Neuronal stem cell (in vitro differentiated cells): Measurements from ENCODE around the gene GET4.

Source experiments
- DNase-seq: peaks from one replicate; pipeline ENCODE4 v3.0.0-alpha.2; 2013; ENCODE audit warnings: low spot score
- H2AFZ ChIP-seq: one replicate; pipeline ENCODE4 v1.6.1; 2013; ENCODE audit warnings: mild to moderate bottlenecking, low read length, inconsistent platforms
- H2AK5ac ChIP-seq: 2 replicates; pipeline ENCODE4 v1.6.1; 2013; ENCODE audit warnings: low read depth, mild to moderate bottlenecking, inconsistent platforms, low read length, moderate library complexity, mixed read lengths
- H2BK120ac ChIP-seq: 2 replicates; pipeline ENCODE4 v1.6.1; 2013; ENCODE audit warnings: low read depth, mild to moderate bottlenecking, inconsistent platforms, low read length, moderate library complexity, mixed read lengths
- H2BK12ac ChIP-seq: one replicate; pipeline ENCODE4 v1.6.1; 2013; ENCODE audit warnings: low read length, inconsistent platforms
- H2BK15ac ChIP-seq: 2 replicates; pipeline ENCODE4 v1.6.1; 2013; ENCODE audit warnings: mild to moderate bottlenecking, low read length, inconsistent platforms, mixed read lengths
- H2BK5ac ChIP-seq: one replicate; pipeline ENCODE4 v1.6.1; 2013; ENCODE audit warnings: inconsistent platforms, mild to moderate bottlenecking, low read length, moderate library complexity
- H3K14ac ChIP-seq: one replicate; pipeline ENCODE4 v1.6.1; 2013; ENCODE audit warnings: low read length, inconsistent platforms
- H3K18ac ChIP-seq: 2 replicates; pipeline ENCODE4 v1.6.1; 2013; ENCODE audit warnings: low read length, inconsistent platforms
- H3K23ac ChIP-seq: 2 replicates; pipeline ENCODE4 v1.6.1; 2013; ENCODE audit warnings: low read depth, mild to moderate bottlenecking, mixed read lengths, low read length, inconsistent platforms; ENCODE audit not compliant: poor library complexity
- H3K27ac ChIP-seq: replicated peaks from 3 replicates; pipeline ENCODE4 v1.5.1; 2013; ENCODE audit warnings: low read length, inconsistent platforms
- H3K27me3 ChIP-seq, 3 experiments: 2 replicates each; pipeline ENCODE4 v1.6.1; 2013; ENCODE audit warnings: low read length in 3 of 3, mild to moderate bottlenecking in 2 of 3, inconsistent platforms in 1 of 3, low read depth in 1 of 3, mixed read lengths in 1 of 3, moderate library complexity in 1 of 3; ENCODE audit not compliant: control insufficient read depth in 3 of 3, insufficient read depth in 3 of 3
- H3K36me3 ChIP-seq, 2 donors: replicated peaks in 1 of 2; 2 replicates each; pipeline ENCODE4 v1.6.1; 2013; ENCODE audit warnings: low read length in 2 of 2; ENCODE audit not compliant: control insufficient read depth in 2 of 2, insufficient read depth in 2 of 2
- H3K4ac ChIP-seq: 2 replicates; pipeline ENCODE4 v1.6.1; 2013; ENCODE audit warnings: inconsistent platforms, mild to moderate bottlenecking, low read length, moderate library complexity
- H3K4me1 ChIP-seq, 2 donors: 1 replicate in 1 of 2; 2 replicates in 1 of 2; pipeline ENCODE4 v1.6.1; 2013; ENCODE audit warnings: low read length in 2 of 2, low read depth in 1 of 2; ENCODE audit not compliant: control insufficient read depth in 2 of 2, insufficient read depth in 1 of 2
- H3K4me2 ChIP-seq: one replicate; pipeline ENCODE4 v1.6.1; 2013; ENCODE audit warnings: mild to moderate bottlenecking, low read length, inconsistent platforms; ENCODE audit not compliant: insufficient read depth, poor library complexity, severe bottlenecking
- H3K4me3 ChIP-seq, 2 donors: 2 replicates each; pipeline ENCODE4 v1.5.1; 2013; ENCODE audit warnings: low read length in 2 of 2, mild to moderate bottlenecking in 2 of 2, inconsistent platforms in 1 of 2, moderate library complexity in 1 of 2
- H3K79me1 ChIP-seq: one replicate; pipeline ENCODE4 v1.6.1; 2013; ENCODE audit warnings: low read depth, mild to moderate bottlenecking, inconsistent platforms, low read length, moderate library complexity
- H3K9ac ChIP-seq: one replicate; pipeline ENCODE4 v1.6.1; 2013; ENCODE audit warnings: mild to moderate bottlenecking, low read depth, low read length, inconsistent platforms; ENCODE audit not compliant: poor library complexity
- H3K9me3 ChIP-seq, 2 donors: replicated peaks in 1 of 2; 2 replicates each; pipeline versions ENCODE3 to v1.6.1; 2013; ENCODE audit warnings: low read length in 2 of 2, mild to moderate bottlenecking in 2 of 2, inconsistent platforms in 1 of 2, low read depth in 1 of 2, mixed read lengths in 1 of 2, moderate library complexity in 1 of 2; ENCODE audit not compliant: control insufficient read depth in 2 of 2, insufficient read depth in 1 of 2
- H4K8ac ChIP-seq: one replicate; pipeline ENCODE4 v1.6.1; 2013; ENCODE audit warnings: low read depth, mild to moderate bottlenecking, inconsistent platforms, low read length, moderate library complexity
- H4K91ac ChIP-seq: one replicate; pipeline ENCODE4 v1.6.1; 2013; ENCODE audit warnings: low read length, low read depth, mild to moderate bottlenecking, inconsistent platforms; ENCODE audit not compliant: poor library complexity
- whole genome bisulfite sequencing, 2 donors: extraction: QIAGEN DNeasy Blood & Tissue Kit; methylation state at CpG; one replicate each; pipeline ENCODE4 v1.1.7; 2013; ENCODE audit warnings: missing lambda C conversion rate in 2 of 2, mixed read lengths in 1 of 2; ENCODE audit not compliant: insufficient read length in 2 of 2, insufficient replicate concordance in 1 of 2; ENCODE audit errors: extremely low coverage in 2 of 2; 5-methylcytosine and 5-hydroxymethylcytosine counted together

GET4 gene

DNA sequence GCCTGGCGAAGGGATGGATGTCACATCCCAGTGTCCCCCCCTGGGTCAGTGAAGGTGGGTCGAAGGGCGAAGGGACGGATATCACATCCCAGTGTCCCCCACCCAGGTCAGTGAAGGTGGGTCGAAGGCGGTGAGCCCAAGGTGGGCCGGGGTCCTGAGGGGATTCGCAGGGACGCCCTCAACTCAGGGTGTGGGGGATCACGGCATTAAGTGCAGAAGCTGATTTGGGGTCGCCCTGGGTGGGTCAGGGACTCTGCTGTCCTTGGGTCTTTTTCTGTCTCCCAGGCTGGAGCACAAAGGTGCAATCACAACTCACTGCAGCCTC lies 56.3 kb downstream of the GET4 start:
- Histone ChIP-seq H3K4me2 (no peak overlapping the region), H3K4ac (no peak overlapping the region), H3K4me3 (no peak overlapping the region), H2BK120ac (no peak overlapping the region), H2AK5ac (peak overlapping the region; percentile 37), H3K27ac (no peak overlapping the region), H2BK12ac (no peak overlapping the region), H2AFZ (no peak overlapping the region), H3K23ac (peak overlapping the region; percentile 73), H2BK15ac (no peak overlapping the region), H3K18ac (no peak overlapping the region), H3K27me3 (peaks cover 0 to 4% (median 0%) of the 10 kb centered on the region in 3 experiments), H3K36me3 (no peaks in the 10 kb centered on the region), H4K91ac (no peak overlapping the region), H3K4me1 (no peaks in the 10 kb centered on the region), H3K79me1 (no peaks in the 10 kb centered on the region), H2BK5ac (no peak overlapping the region), H3K9ac (no peak overlapping the region), H4K8ac (no peak overlapping the region), H3K9me3 (no peaks in the 10 kb centered on the region), H3K14ac (no peak overlapping the region)
- no CpG with 5 or more reads among the region's 11 CpGs for WGBS, 2 donors
- DNase-seq, result no peak

DNA sequence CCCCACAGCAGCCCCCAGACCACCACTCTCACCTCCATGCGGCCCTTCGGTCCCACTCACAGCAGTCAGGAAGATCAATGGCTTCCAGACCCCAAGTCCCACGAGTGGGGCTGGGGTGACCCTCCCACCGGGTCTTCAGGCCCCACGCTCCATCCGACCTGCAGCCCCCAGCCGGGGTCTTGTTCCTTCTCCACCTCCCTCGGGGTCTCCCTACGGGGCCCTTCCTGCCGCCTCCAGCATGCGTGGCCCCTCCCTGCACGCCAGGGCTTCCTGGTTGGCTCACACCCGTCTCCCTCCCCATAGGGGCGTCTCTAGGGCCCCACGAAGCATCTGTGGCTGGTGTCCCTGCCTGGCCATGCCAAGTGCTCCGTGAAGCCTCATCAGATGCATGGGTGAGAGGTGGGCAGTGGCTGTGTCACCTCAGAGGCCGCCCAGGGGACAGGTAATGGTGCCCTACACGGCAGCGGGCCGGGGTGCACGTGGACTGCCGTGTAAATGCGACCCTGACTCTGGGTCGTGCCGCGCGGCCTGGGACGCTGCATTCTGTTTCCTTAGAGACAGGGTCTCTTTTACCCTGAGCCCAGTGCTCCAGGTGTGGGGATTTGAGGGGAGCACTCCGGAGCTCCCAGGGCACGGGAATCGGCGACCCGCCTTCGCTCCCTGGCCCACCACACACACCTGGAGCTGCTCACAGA lies 58.3 kb downstream of the GET4 start:
- Histone ChIP-seq H3K79me1 (no peaks in the 10 kb centered on the region), H3K18ac (peak overlapping the region; percentile 17), H3K4me2 (no peak overlapping the region), H2BK120ac (no peak overlapping the region), H2BK5ac (peak overlapping the region; percentile 39), H4K91ac (no peak overlapping the region), H3K27ac (no peak overlapping the region), H3K36me3 (no peaks in the 10 kb centered on the region), H3K9me3 (no peaks in the 10 kb centered on the region), H3K23ac (peak overlapping the region; percentile 65), H3K4ac (peak overlapping the region; percentile 37), H3K27me3 (peaks cover 0 to 4% (median 0%) of the 10 kb centered on the region in 3 experiments), H2AFZ (no peak overlapping the region), H3K14ac (peak overlapping the region; percentile 82), H2BK12ac (no peak overlapping the region), H2AK5ac (peak overlapping the region; percentile 56), H3K4me1 (no peaks in the 10 kb centered on the region), H2BK15ac (peak overlapping the region; percentile 75), H3K4me3 (no peak overlapping the region), H4K8ac (no peak overlapping the region), H3K9ac (no peak overlapping the region)
- DNase-seq, result no peak
- WGBS, 2 donors, result no CpG with 5 or more reads among the region's 34 CpGs

DNA sequence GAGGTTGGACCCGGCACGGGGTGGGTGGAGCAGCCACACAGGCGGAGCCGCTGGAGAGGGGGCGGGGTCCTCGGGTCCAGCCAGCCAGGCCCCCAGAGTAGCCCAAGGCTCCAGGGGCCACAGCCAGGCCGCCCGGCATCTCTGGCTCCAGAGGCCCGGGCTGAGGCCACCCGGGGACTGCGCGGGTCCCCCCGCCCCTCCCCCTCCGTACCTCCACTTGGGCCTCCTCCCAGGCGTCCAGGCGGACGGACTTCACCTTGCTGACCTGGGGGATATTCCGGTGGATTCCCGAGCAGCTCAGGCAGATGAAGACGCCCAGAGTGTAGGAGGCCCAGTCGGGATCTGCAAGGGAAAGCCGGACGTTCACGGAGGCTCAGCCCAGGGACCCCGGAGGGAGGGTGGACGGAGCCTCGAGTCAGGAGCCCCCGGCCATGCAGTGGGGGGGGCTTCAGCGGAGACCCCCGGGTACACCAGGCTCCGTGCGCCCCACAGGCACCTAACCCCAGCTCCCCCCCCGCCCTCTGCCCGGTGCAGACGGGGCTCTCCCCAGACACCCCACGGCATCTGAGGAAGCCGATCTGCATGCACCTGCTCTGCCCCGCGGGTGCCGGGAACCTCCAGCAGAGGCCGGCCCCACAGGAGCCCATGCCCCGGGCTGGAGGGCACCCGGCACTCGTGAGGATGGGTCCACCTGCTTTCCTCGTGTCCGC lies 59.0 kb downstream of the GET4 start:
- Histone ChIP-seq H3K18ac (no peak overlapping the region), H3K4me3 (no peak overlapping the region), H4K91ac (no peak overlapping the region), H3K27ac (no peak overlapping the region), H3K9me3 (no peaks in the 10 kb centered on the region), H2BK5ac (no peak overlapping the region), H2AFZ (no peak overlapping the region), H4K8ac (no peak overlapping the region), H2BK15ac (peak overlapping the region; percentile 75), H2BK12ac (peak overlapping the region; percentile 90), H3K23ac (no peak overlapping the region), H3K27me3 (peaks cover 0 to 10% (median 0%) of the 10 kb centered on the region in 3 experiments), H3K4me2 (no peak overlapping the region), H2BK120ac (no peak overlapping the region), H3K14ac (peak overlapping the region; percentile 82), H3K4me1 (no peaks in the 10 kb centered on the region), H2AK5ac (peak overlapping the region; percentile 56), H3K4ac (no peak overlapping the region), H3K36me3 (no peaks in the 10 kb centered on the region), H3K9ac (peak overlapping the region; percentile 44), H3K79me1 (no peaks in the 10 kb centered on the region)
- no peak for DNase-seq
- WGBS, 2 donors, result no CpG with 5 or more reads among the region's 46 CpGs

GRCh38 chr7:935874-936385 lies 59.6 kb downstream of the GET4 start:
- WGBS, 2 donors, result no CpG with 5 or more reads among the region's 28 CpGs
- no peak for DNase-seq
- H3K79me1 ChIP-seq, result no peaks in the 10 kb centered on the region

More at GRCh38 chr7:935874-936385, 59.6 kb downstream of the GET4 start:
- Histone ChIP-seq H3K4me2 (no peak overlapping the region), H3K9ac (no peak overlapping the region), H2AK5ac (peak overlapping the region; percentile 93), H3K4me1 (no peaks in the 10 kb centered on the region), H2BK12ac (peak overlapping the region; percentile 90), H3K4me3 (no peak overlapping the region), H3K14ac (no peak overlapping the region), H2BK15ac (peak overlapping the region; percentile 75), H3K9me3 (no peaks in the 10 kb centered on the region), H3K27ac (no peak overlapping the region), H3K18ac (peak overlapping the region; percentile 48), H2BK120ac (no peak overlapping the region), H3K27me3 (peaks cover 0 to 17% (median 0%) of the 10 kb centered on the region in 3 experiments), H4K91ac (no peak overlapping the region), H2BK5ac (no peak overlapping the region), H3K23ac (no peak overlapping the region), H3K4ac (no peak overlapping the region), H4K8ac (no peak overlapping the region), H2AFZ (no peak overlapping the region), H3K36me3 (no peaks in the 10 kb centered on the region)
